Activated T-helper 17 cell treated with anti-CD3 and anti-CD28 coated beads, Interleukin-2, amount 50 U/mL, for 72 hours (primary cell): Measurements from ENCODE around the gene NCOA1. TPM values are rescaled to one million over a fixed set of nuclear protein-coding genes. Genes with fewer than 3 reads are reported as not detected.

ENCODE experiments used
- ATAC-seq: fragments of 150-1000 bp; cut with Tn5 transposase; replicated peaks from 2 replicates; pipeline ENCODE4 v1.10.0; 2021; ENCODE audit warnings: mild to moderate bottlenecking, moderate library complexity
- H3K27ac Mint-ChIP-seq: one replicate; pipeline ENCODE4 v1.8.0; 2022; ENCODE audit warnings: mixed read lengths
- H3K27me3 Mint-ChIP-seq: one replicate; pipeline ENCODE4 v1.8.0; 2022; ENCODE audit warnings: mixed read lengths
- H3K36me3 Mint-ChIP-seq: one replicate; pipeline ENCODE4 v1.8.0; 2022; ENCODE audit warnings: low read depth, mild to moderate bottlenecking, mixed read lengths
- H3K4me1 Mint-ChIP-seq: one replicate; pipeline ENCODE4 v1.8.0; 2022; ENCODE audit warnings: mixed read lengths
- H3K4me3 Mint-ChIP-seq: one replicate; pipeline ENCODE4 v1.8.0; 2022; ENCODE audit warnings: mild to moderate bottlenecking, mixed read lengths
- H3K9me3 Mint-ChIP-seq: one replicate; pipeline ENCODE4 v1.8.0; 2022; ENCODE audit warnings: mixed read lengths
- total RNA-seq, 2 donors: library from RNA; stranded (reverse); gene quantifications; one replicate each; pipeline ENCODE4 v1.2.3, GENCODE V29; 2022

The NCOA1 gene
- total RNA-seq, 2 donors from 2014 or later: 27.5 to 29.7 TPM

DNA sequence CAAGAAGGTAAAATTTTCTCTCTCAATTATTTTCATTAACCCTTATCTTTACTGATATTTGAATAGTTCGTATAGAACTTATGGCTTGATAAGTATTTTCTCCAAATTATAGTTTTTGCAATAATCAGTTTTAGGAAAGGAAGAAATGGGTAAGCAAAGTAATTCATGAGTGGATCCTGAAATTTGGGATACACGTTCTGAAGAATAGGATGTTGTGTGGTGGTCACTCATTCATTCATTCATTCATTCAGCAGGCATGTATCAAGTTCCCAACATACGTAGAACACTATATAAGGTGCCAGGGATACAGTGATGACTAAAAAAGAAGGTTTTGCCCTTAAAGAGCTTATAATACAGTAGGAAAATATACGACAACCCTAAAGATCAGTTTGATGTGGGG is 206.7 kb downstream of the NCOA1 start:
- Mint-ChIP-seq H3K4me1 (peaks cover 4% of the 10 kb centered on the region), H3K9me3 (no peaks in the 10 kb centered on the region), H3K27ac (peak overlapping the region; percentile 15), H3K36me3 (peaks cover 40% of the 10 kb centered on the region), H3K4me3 (no peak overlapping the region), H3K27me3 (no peaks in the 10 kb centered on the region)
- no peak for ATAC-seq

DNA sequence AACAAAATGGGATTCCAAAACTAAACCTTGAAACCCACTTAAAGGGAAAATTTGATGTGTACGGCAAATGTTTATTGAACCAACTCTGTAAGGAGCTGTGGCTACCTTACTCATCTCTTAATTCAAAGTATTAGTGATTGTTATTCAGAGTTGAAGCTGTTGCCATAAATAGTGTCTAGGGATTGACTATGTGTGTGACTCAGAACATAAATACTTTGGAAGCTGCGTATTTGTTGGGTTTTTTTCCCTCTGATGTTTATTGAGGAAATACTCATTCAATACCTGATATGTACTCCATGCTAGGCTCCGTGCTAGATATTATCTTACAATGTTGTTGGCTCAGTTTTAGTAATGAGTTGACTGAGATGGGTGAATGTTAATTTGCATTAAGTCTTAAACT is 211.7 kb downstream of the NCOA1 start:
- ATAC-seq: peak; percentile 92
- Mint-ChIP-seq H3K27ac (peak overlapping the region; percentile 97), H3K27me3 (no peaks in the 10 kb centered on the region), H3K36me3 (peaks cover 54% of the 10 kb centered on the region), H3K4me1 (peaks cover 9% of the 10 kb centered on the region), H3K4me3 (peak overlapping the region; percentile 49), H3K9me3 (no peaks in the 10 kb centered on the region)

DNA sequence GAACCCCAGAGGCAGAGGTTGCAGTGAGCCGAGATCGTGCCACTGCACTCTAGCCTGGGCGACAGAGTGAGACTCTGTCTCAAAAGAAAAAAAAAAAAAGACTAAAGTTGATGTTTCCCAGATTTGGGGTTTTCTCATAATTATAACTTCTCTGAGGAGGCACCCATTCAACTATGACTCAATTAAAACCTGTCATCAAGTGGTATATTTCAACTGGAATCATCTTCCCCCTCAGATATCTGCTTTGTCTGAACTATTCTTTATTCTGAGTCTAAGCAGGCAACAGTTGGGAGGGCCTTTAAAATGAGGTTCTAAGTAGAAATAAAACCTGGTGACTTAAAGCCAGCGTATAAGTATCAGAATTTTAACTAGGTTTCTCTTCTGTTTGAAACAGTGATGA is 213.6 kb downstream of the NCOA1 start:
- no peaks in the 10 kb centered on the region for H3K9me3 Mint-ChIP-seq
- peak overlapping the region; percentile 84 for H3K27ac Mint-ChIP-seq
- peak overlapping the region; percentile 21 for H3K4me3 Mint-ChIP-seq
- H3K36me3 Mint-ChIP-seq: peaks cover 60% of the 10 kb centered on the region
- H3K27me3 Mint-ChIP-seq: no peaks in the 10 kb centered on the region
- peaks cover 9% of the 10 kb centered on the region for H3K4me1 Mint-ChIP-seq
- peak; percentile 28 for ATAC-seq

DNA sequence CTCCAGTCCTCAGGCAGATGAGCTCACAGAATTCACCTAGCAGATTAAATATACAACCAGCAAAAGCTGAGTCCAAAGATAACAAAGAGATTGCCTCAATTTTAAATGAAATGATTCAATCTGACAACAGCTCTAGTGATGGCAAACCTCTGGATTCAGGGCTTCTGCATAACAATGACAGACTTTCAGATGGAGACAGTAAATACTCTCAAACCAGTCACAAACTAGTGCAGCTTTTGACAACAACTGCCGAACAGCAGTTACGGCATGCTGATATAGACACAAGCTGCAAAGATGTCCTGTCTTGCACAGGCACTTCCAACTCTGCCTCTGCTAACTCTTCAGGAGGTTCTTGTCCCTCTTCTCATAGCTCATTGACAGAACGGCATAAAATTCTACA is 216.1 kb downstream of the NCOA1 start:
- Mint-ChIP-seq H3K4me3 (no peak overlapping the region), H3K27ac (no peak overlapping the region), H3K36me3 (peaks cover 72% of the 10 kb centered on the region), H3K27me3 (no peaks in the 10 kb centered on the region), H3K4me1 (peaks cover 9% of the 10 kb centered on the region), H3K9me3 (no peaks in the 10 kb centered on the region)
- ATAC-seq: no peak

DNA sequence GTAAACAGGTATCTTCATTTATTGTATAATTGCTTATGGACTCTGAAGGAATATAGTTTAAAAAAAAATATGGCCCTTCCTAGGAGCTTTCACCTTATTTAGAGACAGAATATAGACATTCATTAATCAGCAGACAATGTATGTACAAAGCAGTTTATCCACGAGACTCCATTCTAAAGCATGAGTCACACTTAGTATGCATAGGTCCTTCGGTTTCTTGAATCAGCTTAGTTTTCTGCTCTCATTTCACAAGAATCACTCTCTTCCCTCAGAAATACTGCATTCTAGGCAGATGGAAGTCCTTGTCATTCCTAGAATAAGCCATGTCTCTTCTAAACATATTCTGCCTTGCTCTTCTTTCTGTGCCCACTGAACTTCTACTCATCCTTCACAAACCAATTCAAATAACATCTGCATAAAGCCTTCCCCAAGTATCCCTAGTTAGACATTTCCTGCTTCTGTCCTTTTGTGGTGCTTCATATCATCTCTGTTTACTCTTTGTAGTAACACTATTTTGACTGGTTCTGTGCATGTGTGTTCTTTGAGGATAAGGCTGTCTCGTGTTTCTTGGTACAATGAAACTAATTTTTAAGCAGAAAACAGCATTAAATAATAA is 217.6 kb downstream of the NCOA1 start:
- Mint-ChIP-seq H3K36me3 (peaks cover 75% of the 10 kb centered on the region), H3K27me3 (no peaks in the 10 kb centered on the region), H3K9me3 (no peaks in the 10 kb centered on the region), H3K4me1 (no peaks in the 10 kb centered on the region), H3K4me3 (no peak overlapping the region), H3K27ac (peak overlapping the region; percentile 15)
- peak; percentile 70 for ATAC-seq

DNA sequence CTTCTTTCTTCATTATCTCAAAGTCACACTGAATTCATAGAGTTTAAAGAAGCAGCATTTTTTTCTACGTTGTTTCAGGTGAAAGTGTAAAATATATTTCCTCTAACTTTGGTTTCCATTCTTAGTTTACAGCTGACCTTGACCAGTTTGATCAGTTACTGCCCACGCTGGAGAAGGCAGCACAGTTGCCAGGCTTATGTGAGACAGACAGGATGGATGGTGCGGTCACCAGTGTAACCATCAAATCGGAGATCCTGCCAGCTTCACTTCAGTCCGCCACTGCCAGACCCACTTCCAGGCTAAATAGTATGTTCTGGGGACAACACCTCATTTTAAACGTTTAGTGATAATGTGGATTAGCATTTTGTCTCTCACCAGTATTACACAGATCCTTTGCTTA is 219.8 kb downstream of the NCOA1 start:
- H3K27me3 Mint-ChIP-seq: no peaks in the 10 kb centered on the region
- no peaks in the 10 kb centered on the region for H3K9me3 Mint-ChIP-seq
- H3K27ac Mint-ChIP-seq: no peak overlapping the region
- peaks cover 76% of the 10 kb centered on the region for H3K36me3 Mint-ChIP-seq
- H3K4me3 Mint-ChIP-seq: no peak overlapping the region
- H3K4me1 Mint-ChIP-seq: no peaks in the 10 kb centered on the region
- no peak for ATAC-seq

DNA sequence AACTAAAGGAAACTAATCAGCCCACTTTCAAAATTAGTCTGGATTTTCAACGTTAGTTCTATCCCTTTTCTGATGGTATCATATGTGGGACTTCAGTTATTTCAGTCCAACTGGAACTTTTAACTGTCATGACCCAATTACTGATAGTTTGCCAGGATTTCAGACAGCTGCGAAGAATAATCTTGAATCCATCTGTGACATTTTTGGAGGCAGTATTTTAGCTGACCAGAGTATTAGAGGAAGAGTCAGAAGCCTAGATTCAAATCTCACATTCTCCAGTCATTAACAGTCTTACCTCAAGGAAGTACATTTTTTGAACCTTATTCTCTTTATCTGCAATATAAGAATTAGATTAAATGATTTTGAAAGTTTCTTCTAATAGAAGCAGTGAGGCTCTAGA is 220.8 kb downstream of the NCOA1 start:
- H3K27me3 Mint-ChIP-seq: no peaks in the 10 kb centered on the region
- H3K9me3 Mint-ChIP-seq: no peaks in the 10 kb centered on the region
- peaks cover 78% of the 10 kb centered on the region for H3K36me3 Mint-ChIP-seq
- ATAC-seq: no peak
- no peaks in the 10 kb centered on the region for H3K4me1 Mint-ChIP-seq
- H3K27ac Mint-ChIP-seq: no peak overlapping the region
- H3K4me3 Mint-ChIP-seq: no peak overlapping the region

DNA sequence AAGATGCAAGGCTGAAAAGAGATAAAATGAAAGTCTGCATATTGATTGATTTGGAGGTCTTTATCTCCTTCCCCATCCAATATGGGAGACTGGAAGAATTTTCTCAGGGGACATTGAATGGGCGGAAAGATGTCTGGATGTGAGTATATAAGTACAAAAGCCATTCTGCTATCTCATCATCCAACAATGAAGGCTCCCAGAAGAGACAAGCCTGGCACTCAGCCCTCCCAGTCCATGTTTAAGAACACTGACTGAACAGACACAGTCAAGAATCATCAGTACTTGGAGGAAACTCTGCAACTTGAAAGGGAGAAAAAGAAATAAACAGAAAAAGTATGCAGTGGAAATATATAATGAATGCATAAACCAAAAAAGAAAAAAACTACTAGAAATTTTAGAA is 221.2 kb downstream of the NCOA1 start:
- Mint-ChIP-seq H3K4me1 (no peaks in the 10 kb centered on the region), H3K36me3 (peaks cover 78% of the 10 kb centered on the region), H3K27ac (no peak overlapping the region), H3K9me3 (no peaks in the 10 kb centered on the region), H3K4me3 (no peak overlapping the region), H3K27me3 (no peaks in the 10 kb centered on the region)
- ATAC-seq: no peak

DNA sequence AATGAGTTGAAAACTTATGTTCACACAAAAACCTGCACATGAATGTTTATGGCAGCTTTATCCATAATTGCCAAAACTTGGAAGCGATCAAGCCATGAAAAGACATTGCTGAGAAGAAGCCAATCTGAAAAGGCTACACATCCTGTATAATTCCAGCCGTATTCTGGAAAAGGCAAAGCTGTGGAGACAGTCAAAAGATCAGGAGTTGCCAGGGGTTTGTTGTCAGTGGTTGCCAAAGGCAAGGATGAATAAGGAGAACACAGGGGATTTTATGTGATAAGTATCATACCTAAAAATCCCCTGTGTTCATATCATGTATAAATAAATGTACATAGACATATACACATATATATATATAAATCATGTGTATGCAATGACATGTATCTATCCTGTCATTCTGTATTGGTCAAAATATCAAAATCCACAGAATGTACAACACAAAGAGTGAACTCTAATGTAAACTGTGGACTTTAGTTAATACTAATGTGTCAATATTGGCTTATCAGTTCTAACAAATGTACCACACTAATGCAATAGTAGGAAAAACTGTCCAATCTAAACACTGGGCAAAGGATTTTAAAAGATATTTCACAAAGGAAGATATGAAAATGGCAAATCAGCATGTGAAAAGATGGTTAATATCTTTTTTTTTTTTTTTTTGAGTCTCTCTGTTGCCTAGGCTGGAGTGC is 226.4 kb downstream of the NCOA1 start:
- ATAC-seq: no peak
- Mint-ChIP-seq H3K9me3 (no peaks in the 10 kb centered on the region), H3K4me1 (peaks cover 6% of the 10 kb centered on the region), H3K4me3 (no peak overlapping the region), H3K36me3 (peaks cover 93% of the 10 kb centered on the region), H3K27ac (no peak overlapping the region), H3K27me3 (no peaks in the 10 kb centered on the region)

DNA sequence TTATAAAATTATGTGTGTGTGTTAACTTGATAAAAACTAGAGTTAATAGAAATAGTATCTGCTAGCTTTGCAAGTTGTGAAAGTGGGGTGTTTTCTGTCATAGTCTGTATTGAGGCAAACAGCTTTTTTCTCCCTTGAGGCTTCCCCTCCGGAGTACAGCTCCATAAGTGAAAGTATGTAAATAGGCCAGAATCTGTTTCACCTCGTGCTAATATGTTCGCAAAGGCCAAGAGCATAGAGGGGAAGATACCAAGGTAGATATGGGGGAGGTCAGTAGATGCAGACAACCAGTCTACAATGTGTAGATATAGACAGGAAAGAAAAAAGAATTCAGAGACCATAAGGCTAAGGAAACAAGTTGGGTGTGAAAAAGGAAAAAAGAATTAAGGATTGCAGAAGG is 229.3 kb downstream of the NCOA1 start:
- Mint-ChIP-seq H3K27ac (peak overlapping the region; percentile 55), H3K4me1 (peaks cover 6% of the 10 kb centered on the region), H3K36me3 (peaks cover 70% of the 10 kb centered on the region), H3K9me3 (no peaks in the 10 kb centered on the region), H3K4me3 (no peak overlapping the region), H3K27me3 (no peaks in the 10 kb centered on the region)
- ATAC-seq: no peak

DNA sequence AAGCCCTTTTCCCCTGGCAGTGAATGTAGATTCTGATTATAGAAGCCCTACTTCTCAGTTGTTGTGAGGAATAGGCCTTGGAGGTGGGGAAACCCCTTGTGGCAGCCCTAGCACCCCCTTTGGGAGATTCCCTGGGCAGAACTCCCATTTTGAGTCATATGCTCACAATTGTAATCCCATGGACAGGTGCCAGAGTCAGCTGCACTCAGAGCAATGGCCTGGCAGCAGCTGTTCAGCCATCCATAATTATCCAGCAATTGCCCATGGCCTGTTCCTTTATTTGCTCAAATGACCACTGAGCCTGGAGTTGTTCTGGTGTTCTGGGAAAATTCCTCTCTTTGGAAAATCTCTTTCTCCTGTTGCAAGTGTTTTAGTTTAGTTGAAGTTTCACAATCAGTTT is 230.4 kb downstream of the NCOA1 start:
- peak; percentile 93 for ATAC-seq
- Mint-ChIP-seq H3K36me3 (peaks cover 67% of the 10 kb centered on the region), H3K9me3 (no peaks in the 10 kb centered on the region), H3K4me1 (peaks cover 6% of the 10 kb centered on the region), H3K4me3 (no peak overlapping the region), H3K27me3 (no peaks in the 10 kb centered on the region), H3K27ac (peak overlapping the region; percentile 55)

DNA sequence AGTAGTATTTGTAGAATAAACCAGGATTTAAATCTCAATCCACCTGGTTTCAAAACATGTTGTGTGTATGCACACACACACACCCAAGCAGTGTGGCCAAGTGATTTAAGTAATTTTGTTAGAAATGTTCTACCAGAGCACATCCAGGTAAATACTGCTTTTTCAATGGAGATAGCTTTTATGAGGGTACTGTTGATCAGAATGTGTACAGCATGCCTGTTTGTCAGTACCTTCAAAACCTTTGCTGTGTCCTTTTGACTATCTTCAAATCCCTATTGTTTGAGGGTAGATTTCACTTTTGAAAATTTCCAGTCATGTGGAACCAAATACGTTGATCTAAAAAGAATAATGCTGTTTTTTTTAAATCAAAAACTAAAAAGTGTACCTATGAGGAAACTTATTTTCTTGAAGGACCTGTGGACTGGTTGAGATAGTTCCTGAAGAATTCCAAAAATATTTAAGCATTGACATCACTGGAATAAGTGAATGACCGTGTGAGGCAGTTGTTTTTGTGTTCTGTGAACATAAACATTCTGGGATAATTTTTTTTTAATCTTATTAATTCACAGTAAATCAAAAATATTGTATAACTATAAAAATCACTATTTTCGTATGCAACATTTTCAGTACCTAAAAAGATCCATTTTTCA is 231.2 kb downstream of the NCOA1 start:
- Mint-ChIP-seq H3K4me3 (no peak overlapping the region), H3K9me3 (no peaks in the 10 kb centered on the region), H3K27ac (peak overlapping the region; percentile 55), H3K36me3 (peaks cover 67% of the 10 kb centered on the region), H3K27me3 (no peaks in the 10 kb centered on the region), H3K4me1 (peaks cover 6% of the 10 kb centered on the region)
- no peak for ATAC-seq

DNA sequence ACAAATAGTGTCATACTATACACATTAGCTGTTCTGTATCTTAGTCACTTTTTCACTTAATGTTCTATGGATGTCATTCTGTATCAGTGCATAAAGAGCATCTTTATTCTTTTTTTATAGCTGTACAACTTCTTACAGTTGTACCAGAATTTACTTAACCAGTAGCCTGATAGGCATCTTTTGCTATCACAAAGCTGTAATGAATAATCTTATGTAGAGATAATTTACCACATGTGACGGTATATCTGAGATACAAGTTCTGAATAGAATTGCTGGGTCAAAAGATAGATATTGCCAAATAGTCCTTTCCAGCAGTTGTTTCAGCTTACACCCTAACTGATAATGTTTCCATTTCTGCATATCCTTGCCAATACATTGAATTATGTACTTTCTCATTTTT is 232.1 kb downstream of the NCOA1 start:
- Mint-ChIP-seq H3K27ac (no peak overlapping the region), H3K27me3 (no peaks in the 10 kb centered on the region), H3K9me3 (no peaks in the 10 kb centered on the region), H3K4me1 (peaks cover 6% of the 10 kb centered on the region), H3K4me3 (no peak overlapping the region), H3K36me3 (peaks cover 64% of the 10 kb centered on the region)
- no peak for ATAC-seq

DNA sequence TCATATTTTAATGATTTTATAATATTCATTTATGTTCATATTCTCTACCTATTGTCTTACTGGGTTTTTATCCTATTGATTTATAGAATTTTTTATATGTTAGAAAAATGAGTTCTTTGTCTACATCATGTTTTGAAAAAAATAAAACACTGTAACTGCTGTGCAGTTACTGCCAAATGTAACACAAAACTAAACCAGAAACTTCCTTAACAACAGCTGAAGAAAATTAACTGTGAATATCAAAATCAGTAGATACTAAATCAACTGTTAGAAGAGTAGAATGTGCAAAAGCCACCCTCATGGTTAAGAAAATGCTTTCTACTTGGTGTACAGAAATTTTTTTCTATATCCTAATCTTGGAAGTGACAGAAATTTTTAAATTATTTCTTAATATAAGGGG is 232.6 kb downstream of the NCOA1 start:
- Mint-ChIP-seq H3K27me3 (no peaks in the 10 kb centered on the region), H3K27ac (no peak overlapping the region), H3K4me3 (no peak overlapping the region), H3K4me1 (peaks cover 6% of the 10 kb centered on the region), H3K36me3 (peaks cover 64% of the 10 kb centered on the region), H3K9me3 (no peaks in the 10 kb centered on the region)
- no peak for ATAC-seq

DNA sequence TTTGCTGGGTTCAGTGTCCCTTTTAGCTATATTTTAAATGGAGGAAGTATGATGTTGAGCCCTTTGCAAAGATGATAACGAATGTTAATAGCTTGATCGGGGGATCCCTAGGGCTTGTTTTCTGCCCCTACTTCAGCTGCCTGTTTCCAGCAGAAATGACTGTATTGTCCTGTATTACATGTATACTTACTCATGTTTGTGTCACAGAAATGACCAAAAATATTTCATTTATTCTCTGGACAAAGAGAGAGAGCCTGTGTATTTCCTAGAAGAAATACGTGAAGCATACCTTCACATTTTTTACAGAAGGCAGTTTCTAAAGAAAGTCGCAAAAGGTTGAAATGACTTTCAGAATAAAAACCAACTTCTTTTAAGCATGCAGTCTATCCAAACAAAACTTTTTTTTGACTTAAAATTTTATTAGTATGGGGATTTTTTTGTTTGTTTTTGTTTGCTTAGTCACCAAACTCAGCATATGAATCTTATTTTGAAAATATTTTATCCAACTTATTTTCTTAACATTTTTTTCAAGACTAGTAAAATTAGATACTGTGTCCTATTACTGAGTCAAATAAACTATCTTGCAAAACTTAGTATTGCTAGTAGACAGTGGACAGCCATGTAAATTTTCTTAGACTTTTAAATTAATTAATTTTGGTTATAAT is 233.2 kb downstream of the NCOA1 start:
- no peak overlapping the region for H3K27ac Mint-ChIP-seq
- ATAC-seq: no peak

More for the DNA sequence above, 233.2 kb downstream of the NCOA1 start:
- no peak overlapping the region for H3K4me3 Mint-ChIP-seq
- H3K9me3 Mint-ChIP-seq: no peaks in the 10 kb centered on the region
- H3K36me3 Mint-ChIP-seq: peaks cover 64% of the 10 kb centered on the region
- H3K27me3 Mint-ChIP-seq: no peaks in the 10 kb centered on the region
- peaks cover 6% of the 10 kb centered on the region for H3K4me1 Mint-ChIP-seq
